Spleen (tissue), 7 donors: ENCODE data around the gene KDM6B.
A peak's percentile ranks its signal among the peaks of the same experiment; 100 is the strongest.

Experiments used
- POLR2A ChIP-seq, 3 donors: fragments of 450-650 bp; IDR thresholded peaks; one replicate each; pipeline ENCODE4 v1.5.1; 2017; ENCODE audit warnings: antibody characterized with exemption in 3 of 3, mild to moderate bottlenecking in 1 of 3
- TF ChIP-seq, protein P1 (sequence below), 11 experiments: fragments of 200-600 bp in 7 of 11; fragments of 450-650 bp in 4 of 11; sonication (generic) in 4 of 11; IDR thresholded peaks in 8 of 11; conservative IDR thresholded peaks in 3 of 11; 1 replicate in 7 of 11; 2 replicates in 4 of 11; pipeline versions ENCODE4 v1.4.0 to v1.8.0; 2016 to 2021; ENCODE audit warnings: antibody characterized with exemption in 11 of 11, inconsistent platforms in 4 of 11, mild to moderate bottlenecking in 1 of 11
- donor health status: DM: no; HTN: no; CAD: no; lungs with moderate emphysema.
- donor health status: DM: no; HTN: no; CAD: no.
- donor health status: DM: no; HTN: no; CAD: no.

DNA sequence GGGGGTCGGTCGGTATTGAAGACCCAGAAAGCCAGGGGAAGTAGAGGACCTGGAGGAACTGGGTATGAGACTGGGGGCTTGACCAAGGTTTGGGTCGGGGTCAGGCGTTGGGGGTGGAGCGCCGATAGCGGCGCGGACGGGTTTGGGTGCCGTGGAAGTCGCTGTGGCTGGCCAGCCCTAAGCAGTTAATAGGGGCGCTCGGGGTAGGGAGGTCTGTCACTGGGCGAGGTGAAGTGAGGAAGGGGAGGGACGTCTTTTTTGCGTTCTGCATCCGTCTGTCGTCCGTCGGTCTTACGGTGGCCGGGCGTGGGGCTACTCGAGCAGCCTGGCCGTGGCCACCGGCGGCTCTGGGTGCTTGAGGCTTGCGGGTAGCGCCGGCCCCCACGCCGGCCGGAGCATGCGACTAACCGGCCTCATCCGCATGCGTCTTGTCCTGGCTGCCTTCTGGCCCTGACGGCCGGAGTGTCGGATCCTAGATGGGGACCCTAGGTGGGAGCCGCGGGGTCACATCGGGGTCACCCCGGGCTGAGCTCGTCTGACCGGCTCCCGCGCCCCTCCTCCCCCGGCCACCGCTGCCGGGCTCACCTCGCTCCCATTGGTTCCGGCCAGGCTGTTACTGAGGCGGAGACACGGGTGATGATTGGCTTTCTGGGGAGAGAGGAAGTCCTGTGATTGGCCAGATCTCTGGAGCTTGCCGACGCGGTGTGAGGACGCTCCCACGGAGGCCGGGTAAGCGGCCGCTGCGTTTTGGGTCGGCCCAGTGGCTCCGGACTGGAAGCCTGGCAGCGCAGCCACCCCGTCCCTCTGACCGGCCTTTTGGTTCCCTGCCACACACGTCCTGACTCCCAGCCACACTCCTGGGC is 10.5 kb downstream of the KDM6B start:
- TF ChIP-seq, protein P1, sequence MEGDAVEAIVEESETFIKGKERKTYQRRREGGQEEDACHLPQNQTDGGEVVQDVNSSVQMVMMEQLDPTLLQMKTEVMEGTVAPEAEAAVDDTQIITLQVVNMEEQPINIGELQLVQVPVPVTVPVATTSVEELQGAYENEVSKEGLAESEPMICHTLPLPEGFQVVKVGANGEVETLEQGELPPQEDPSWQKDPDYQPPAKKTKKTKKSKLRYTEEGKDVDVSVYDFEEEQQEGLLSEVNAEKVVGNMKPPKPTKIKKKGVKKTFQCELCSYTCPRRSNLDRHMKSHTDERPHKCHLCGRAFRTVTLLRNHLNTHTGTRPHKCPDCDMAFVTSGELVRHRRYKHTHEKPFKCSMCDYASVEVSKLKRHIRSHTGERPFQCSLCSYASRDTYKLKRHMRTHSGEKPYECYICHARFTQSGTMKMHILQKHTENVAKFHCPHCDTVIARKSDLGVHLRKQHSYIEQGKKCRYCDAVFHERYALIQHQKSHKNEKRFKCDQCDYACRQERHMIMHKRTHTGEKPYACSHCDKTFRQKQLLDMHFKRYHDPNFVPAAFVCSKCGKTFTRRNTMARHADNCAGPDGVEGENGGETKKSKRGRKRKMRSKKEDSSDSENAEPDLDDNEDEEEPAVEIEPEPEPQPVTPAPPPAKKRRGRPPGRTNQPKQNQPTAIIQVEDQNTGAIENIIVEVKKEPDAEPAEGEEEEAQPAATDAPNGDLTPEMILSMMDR (IDR thresholded peaks at IDR 0.05 in 8 of 11, conservative IDR thresholded peaks at IDR 0.05 in 3 of 11): peak in 1 of 11 experiments; percentile 26
- TF ChIP-seq POLR2A (IDR thresholded peaks at IDR 0.05): peak in 1 of 3 donors; percentile 75
